Measurements from ENCODE around the gene NGEF.
A peak's percentile ranks its signal among the peaks of the same experiment; 100 is the strongest.
"Not testable (repeated sequence)": the region's sequence is repeated elsewhere in the genome, so short reads cannot be mapped to it uniquely, and the experiment has no call there.

The NGEF gene

GRCh38 chr2:232929303-232930058 lies 83.6 kb downstream of the NGEF start:
- FAIRE-seq, result no peak
- DNase-seq (ENCODE audit: low spot score), result no peak

- no peak for FAIRE-seq
- DNase-seq (ENCODE audit: low spot score), result no peak
These were observed 84.3 kb downstream of the NGEF start for GRCh38 chr2:232928551-232929302.

- FAIRE-seq (no peak), DNase-seq (ENCODE audit: low spot score) (peak; percentile 82)
These were observed 85.1 kb downstream of the NGEF start for GRCh38 chr2:232927793-232928550.

DNA sequence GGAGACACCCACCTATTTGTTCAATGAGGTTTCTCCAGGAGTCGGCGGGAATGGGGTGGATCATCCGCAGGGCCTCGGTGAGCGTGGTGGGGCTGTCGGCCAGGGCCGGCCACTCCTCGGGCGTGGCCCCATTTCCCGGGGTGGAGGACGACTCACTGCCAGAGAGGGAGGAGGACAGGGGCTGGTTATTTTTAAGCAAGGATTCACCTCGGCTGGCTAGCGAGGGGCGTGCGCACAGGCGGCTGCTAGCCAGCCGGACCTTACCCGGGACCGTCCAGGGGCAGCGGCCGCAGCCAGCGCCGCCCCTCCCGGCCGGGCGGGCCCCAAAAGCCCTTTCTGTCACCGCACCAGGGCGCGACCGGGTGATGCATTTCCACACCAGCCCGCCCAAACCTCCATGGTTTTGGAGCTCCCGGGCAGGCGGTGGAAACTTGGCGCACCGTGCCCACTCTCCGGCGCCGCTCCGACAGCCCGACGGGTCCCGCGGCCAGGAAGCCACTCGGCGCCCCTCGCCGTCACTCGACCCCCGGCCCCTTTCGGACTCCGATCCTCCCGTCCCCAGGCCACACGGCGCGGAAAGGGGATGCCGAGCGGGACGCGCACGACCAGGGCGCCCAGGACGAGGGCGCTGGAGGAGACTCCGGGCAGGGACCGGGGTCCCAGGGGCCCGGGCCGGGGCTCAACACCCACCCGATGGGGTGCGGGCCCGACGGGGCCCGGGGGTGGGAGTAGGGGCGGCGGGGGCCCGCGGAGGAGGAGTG lies 85.8 kb downstream of the NGEF start:
- FAIRE-seq, result no peak
- no peak for DNase-seq (ENCODE audit: low spot score)

DNA sequence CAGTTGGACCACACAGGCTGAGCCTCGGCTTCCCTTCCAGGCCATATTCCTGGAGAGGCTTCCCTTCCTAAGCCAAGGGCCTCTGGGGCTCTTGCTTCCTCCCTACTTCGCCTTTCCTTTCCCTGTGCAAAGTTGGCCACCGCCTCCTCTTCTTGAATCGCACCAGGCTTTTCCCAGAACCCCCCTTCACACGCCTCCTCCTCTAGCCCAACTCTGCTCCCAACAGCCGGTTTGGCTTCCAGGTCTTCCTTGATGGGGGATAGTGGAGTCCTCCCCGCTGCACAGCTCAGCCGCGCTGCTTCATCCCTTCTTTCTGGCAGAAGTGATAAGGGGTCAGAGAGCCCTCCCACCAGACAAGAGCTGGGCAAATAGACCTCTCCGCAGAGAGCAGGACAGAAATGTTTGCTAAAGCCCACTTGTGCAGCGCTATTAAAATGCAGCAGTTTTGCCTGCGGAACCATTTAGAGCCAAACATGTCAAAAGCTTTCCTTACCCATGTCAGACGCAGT lies 86.6 kb downstream of the NGEF start:
- DNase-seq (ENCODE audit: low spot score), result no peak

DNA sequence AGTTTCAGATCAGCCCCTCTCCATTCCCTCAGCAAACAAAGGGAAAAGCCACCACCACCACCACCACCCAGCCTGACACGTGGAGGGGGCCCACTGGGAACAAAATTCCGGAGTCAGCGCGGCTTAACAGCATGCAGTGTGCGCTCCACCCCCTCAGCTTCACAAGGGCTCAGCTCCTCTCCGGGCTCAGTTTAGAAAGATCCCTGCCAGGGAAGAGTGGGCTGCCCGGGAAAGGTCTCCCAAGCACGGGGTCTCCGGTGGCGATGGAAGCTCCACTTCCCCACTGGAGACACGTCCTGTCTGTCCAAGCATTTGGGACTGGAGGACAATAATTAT lies 87.3 kb downstream of the NGEF start:
- DNase-seq (ENCODE audit: low spot score) (no peak), FAIRE-seq (no peak)

More for the DNA sequence above, 86.6 kb downstream of the NGEF start:
- no peak for FAIRE-seq

DNA sequence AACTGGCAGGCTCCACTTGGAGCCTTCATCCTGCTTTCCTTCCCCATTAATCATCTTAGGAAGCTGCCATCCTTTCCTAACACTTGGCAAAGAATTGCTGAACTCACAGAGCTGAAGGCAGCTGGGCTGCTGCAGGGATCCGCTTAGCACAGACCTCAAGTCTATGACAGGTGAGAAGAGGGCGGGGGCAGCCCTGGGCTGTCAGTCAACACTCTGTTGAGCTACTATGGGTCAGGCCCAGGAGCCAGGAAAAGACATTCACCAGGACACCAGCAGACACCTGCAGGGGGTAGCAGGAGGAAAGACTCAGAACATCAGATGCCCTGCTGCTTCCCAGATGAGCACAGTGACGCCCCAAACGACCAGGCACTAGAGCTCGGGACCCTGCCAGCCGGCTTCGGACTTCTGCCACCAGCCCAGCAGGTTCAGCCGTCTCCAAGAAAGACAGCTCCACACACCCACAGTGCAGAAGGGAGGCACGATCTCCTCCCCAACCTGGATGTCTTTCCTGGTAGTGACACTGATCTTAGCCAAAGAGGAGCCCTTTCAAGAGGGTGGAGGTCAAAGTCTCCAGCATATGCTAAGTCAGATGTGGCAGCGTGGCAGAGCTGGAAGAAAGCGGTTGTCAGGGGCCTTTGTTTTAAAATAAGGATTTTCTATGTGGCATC lies 87.8 kb downstream of the NGEF start:
- DNase-seq (ENCODE audit: low spot score) (no peak), FAIRE-seq (no peak)

GRCh38 chr2:232924433-232924832 lies 88.6 kb downstream of the NGEF start:
- DNase-seq (ENCODE audit: low spot score) (no peak), FAIRE-seq (no peak)

DNA sequence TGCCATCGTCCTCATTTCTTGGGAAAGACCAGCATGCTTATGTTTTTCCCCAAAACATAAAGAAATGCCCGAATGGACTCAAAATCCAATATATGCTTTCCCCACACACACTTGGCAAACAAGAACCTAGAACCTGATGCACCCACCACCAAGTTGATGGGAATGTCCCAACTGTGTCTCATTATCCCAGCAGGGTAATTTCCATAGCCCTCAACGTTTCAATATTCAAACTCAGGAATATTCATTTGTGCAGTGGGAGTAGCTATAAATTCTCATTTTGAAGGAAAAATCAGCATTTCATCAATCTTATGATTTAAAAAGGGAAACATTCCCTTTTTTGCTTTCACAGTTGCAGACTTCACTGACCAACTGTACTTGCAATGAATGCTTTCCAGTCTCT lies 92.3 kb downstream of the NGEF start:
- DNase-seq (ENCODE audit: low spot score) (no peak), FAIRE-seq (no peak)

GRCh38 chr2:232920055-232920454 lies 93.0 kb downstream of the NGEF start:
- no peak for DNase-seq (ENCODE audit: low spot score)
- no peak for FAIRE-seq

GRCh38 chr2:232919141-232919540 lies 93.9 kb downstream of the NGEF start:
- no peak for DNase-seq (ENCODE audit: low spot score)
- FAIRE-seq, result no peak

DNA sequence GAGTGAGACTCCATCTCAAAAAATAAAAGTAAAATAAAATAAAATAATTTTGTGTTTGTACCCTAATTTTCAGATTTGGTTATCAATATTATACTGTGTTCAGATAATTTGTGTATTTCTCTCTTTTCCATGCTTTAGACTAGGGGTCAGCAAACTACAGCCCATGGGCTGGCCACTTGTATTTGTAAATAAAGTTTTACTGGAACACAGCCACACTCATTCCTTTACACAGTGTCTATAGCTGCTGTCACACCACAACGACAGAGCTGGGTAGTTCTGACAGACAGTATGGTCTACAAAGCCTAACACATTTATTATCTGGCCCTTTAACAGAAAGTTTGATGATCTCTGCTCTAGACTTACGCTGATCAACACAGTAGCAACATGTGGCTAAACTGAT lies 99.2 kb downstream of the NGEF start:
- FAIRE-seq (no peak), DNase-seq (ENCODE audit: low spot score) (no peak)

DNA sequence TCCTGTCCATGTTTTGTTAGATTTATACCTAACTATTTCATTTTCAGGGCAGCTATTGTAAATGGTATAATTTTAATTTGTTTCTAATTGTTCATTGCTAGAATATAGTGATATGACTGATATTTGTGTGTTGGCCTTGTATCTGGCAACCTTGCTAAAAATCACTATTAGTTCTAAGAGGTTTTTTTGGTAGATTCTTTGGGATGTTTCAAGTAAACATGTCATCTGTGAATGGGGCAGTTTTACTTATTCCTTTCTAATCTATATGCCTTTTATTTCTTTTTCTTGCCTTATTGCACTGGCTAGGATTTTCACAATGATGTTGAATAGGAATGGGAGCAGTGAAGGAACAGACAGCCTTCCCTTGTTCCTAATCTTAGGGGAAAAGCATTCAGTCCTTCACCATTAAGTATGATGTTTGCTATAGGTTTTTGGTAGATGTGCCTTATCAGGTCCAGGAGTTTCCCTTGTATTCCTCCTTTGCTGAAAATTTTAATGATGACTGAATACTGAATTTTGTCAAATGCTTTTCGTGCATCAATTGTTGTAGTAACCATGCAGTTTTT lies 101.3 kb downstream of the NGEF start:
- no peak for DNase-seq (ENCODE audit: low spot score)
- FAIRE-seq, result no peak

GRCh38 chr2:232910376-232910775 lies 102.7 kb downstream of the NGEF start:
- FAIRE-seq (no peak), DNase-seq (ENCODE audit: low spot score) (no peak)

GRCh38 chr2:232908695-232909094 lies 104.4 kb downstream of the NGEF start:
- FAIRE-seq (no peak), DNase-seq (ENCODE audit: low spot score) (no peak)

DNA sequence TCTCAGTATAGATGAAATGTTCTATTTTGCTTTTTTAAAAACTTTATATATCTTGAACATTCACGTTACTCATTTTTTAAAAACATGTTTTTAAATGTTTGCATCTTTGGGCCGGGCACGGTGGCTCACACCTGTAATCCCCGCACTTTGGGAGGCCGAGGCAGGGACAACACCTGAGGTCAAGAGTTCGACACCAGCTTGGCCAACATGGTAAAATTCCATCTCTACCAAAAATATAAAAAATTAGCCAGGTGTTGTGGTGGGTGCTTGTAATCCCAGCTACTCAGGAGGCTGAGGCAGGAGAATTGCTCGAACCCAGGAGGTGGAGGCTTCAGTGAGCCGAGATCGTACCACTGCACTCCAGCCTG lies 105.4 kb downstream of the NGEF start:
- FAIRE-seq; DNase-seq (ENCODE audit: low spot score): not testable (repeated sequence)

DNA sequence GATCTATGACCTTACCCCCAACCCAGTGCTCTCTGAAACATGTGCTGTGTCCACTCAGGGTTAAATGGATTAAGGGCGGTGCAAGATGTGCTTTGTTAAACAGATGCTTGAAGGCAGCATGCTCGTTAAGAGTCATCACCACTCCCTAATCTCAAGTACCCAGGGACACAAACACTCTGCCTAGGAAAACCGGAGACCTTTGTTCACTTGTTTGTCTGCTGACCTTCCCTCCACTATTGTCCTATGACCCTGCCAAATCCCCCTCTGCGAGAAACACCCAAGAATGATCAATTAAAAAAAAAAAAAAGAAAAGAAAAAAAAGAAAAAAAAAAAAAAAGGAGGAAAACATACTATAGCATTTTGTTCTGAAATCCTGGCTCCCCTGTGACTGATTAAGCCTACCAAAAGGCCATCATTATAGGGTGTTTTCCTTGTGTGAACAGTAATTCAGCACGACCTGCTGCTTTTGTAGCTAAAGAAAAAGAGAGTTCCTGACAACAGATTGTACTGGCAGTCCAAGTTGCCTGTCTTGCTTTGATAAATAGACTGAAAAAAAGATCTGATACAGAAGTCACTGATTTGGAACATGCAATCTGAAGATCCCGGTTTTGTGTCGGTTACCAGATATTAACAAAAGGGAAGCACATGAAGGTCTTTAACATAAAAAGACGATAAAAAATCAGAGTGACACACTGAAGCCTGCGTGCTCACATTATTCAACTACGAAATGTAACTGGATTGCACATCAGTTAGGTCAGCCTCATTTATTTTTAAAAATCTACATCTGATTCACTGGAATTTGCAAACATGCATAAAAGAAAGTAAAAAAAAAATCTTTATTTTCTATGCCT lies 106.0 kb downstream of the NGEF start:
- not testable (repeated sequence) for DNase-seq (ENCODE audit: low spot score); FAIRE-seq

GRCh38 chr2:232903989-232904388 lies 109.1 kb downstream of the NGEF start:
- no peak for FAIRE-seq

More at GRCh38 chr2:232903989-232904388, 109.1 kb downstream of the NGEF start:
- DNase-seq (ENCODE audit: low spot score), result no peak

Measured in urothelium cell line (cell line).